ELR (cell line): ENCODE results near the gene GPR34.
"Not testable (repeated sequence)": the region's sequence is repeated elsewhere in the genome, so short reads cannot be mapped to it uniquely, and the experiment has no call there.

ENCODE experiments used
- DNase-seq: peaks from one replicate; pipeline ENCODE4 v3.0.0-alpha.2; 2015; ENCODE audit warnings: low read depth

The GPR34 gene, protein sequence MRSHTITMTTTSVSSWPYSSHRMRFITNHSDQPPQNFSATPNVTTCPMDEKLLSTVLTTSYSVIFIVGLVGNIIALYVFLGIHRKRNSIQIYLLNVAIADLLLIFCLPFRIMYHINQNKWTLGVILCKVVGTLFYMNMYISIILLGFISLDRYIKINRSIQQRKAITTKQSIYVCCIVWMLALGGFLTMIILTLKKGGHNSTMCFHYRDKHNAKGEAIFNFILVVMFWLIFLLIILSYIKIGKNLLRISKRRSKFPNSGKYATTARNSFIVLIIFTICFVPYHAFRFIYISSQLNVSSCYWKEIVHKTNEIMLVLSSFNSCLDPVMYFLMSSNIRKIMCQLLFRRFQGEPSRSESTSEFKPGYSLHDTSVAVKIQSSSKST

DNA sequence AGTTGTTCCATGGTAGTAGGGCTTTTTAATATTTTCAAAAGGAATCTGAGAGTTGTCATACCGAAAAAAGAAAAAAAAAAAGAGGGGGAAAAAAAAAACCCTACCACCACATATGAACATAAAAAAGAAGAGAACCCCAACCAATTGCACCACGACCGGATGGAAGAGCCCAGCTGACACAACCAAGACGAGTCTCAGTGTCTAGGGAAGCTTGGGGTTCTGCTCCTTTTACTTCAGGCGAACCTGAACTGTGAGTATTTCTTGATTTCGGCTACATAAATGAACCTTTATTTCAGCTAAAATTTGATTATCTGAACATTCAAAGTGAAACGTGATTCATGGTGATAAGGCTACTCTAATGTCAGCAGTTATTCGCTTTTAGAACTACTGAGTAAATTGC is at the start of gene GPR34:
TSS of gene GPR34 (plus strand) at position 139 of the 400 bp plus-strand sequence. CDS start 6,661 bp downstream, outside the sequence.
- DNase-seq, result no peak

DNA sequence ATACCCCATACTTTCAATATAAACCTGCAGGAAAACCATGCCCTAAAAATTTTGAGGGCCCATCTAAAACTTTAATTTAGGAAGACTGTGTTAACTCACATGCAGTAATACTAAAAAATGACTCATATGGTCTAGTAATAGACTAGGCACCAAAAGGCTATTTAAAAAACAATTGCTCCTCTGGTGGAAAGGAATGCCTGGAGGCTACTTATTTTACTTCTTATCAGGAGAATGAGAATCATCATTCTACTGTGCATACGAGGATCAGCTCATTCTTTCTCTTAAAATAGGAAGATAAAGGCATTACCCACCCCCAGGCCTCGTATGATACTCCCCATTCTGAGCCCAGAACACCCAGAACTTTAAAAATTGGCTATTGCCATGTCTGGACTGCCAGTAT is 42.6 kb upstream of the GPR34 start:
- DNase-seq, result not testable (repeated sequence)

DNA sequence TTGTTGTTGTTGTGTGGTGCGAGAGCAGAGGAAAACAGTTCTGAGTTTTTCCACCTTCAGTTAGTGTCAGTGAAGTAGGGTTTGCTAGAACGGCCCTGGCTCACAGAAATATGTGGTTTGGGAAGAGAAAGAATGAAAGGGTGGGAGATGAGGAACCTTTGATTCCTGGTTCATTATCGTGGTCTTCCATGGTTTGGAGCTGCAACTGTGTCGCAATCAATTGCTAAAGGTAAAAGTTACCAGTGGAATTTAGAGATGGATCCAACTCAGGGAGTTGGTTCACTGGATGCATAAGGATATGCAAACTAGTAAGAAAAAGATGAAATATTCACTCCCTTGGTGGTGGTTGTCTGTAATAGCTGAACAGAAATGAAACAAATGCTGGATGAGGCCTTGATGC is 35.6 kb upstream of the GPR34 start:
- DNase-seq, result no peak

DNA sequence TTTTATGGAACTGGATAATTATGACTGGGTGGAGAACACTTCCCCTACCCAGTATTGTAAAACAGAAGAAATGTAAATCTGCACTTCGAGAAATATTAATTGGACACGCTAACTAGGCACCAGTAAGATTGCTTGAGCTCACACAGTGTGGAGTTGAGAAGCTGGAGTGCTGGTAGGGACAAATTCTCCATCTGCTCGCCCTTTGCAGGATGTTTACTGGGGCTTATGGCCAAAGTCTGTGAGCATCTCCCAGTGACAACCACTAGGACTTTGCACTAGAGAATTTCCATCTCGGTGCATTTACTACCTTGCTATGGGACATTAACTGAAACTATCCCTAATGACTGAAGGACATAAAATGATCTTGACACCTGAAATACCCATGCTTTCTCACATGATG is 33.7 kb upstream of the GPR34 start:
- no peak for DNase-seq

DNA sequence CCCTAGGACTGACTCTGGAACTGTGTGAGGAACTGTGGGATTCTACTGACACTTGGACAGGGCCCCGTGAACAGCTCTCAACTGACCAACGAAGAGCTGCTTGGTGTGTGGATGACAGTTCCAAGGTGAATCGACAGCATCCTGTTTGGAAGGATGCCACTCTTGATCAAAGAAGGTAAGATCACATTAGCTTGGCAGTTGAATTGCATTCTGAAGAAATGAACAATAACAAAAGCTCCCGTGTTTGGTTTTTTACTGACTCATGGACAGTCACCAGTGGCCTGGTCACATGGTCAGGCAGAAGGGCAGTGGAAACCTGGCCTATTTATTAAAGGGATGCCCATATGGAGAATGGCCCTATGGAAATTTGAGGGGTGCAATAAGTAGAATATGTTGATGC is 33.1 kb upstream of the GPR34 start:
- DNase-seq, result peak; percentile 65

DNA sequence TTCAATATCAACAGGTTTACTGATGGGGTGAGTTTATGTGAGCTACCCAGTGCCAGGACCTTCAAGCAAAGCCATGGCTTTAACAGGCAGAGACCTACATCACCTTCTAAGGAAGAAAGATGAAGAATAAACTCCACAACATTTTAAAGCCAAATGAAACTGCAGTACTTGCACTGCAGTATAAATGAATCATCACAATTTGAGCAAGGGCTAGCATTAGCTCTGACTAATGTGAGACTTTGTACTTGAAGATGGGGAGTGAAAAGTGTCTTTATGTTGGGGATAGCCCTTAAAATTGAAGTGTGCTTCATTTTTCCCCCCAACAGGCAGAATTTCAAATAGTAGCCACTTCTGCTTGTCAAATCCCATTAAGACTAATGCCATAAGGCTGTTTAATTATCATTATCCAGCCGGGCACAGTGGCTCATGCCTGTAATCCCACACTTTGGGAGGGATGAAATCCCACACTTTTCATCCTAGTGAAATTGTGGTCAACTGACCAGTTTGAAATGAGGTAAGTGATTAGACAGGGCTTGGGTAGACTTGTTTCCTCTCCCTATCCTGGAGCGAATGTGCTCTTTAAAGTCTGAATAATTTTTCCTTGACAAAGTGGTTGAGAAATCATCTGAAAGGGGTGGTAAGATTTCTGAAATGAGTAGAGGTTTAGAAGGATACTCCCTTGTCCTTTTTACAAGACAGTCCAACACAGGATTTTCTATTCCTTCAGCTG is 27.2 kb upstream of the GPR34 start:
- DNase-seq, result peak; percentile 30

DNA sequence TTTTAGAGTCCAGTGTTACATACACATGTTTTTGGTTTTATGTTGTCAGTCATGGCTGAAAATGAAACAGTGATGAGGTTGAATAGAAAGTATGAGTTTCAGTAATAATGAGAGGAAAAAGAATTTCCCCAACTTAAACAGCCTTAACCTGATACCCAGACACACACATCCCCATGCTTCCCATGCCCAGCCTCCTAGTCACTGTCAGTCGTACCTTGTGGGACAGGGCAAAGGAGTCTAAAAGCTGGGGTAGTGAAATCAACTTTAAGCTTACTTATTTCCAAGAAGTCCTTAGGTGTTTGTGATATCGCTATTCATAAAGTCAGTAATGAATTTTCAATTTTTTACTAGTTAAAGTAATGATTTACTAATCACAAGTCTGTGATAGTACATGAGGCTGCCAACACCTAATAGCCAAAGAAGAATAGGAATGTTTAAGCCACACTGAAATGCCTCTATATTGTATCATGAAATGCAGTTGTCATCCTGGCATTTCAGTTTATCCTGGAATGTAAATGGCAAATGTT is 24.3 kb upstream of the GPR34 start:
- DNase-seq, result no peak

DNA sequence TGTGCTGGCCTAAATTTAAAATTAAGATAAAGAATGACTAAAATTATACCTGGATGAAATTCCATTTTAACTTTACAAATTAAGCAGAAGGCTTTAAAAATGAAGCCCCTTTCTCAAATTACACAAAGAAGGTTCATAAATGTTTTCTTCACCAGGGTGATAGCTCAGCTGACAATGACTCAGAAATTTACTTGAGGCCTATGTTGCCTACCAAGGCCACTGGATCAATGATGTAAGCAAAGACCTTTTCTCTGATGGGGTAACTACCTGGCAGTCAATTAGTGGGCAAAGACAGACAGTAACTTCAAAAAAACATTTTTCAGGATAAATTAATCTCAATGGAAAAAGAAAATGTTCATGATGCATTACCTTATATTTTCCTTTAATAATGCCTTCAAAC is 23.9 kb upstream of the GPR34 start:
- DNase-seq, result no peak

DNA sequence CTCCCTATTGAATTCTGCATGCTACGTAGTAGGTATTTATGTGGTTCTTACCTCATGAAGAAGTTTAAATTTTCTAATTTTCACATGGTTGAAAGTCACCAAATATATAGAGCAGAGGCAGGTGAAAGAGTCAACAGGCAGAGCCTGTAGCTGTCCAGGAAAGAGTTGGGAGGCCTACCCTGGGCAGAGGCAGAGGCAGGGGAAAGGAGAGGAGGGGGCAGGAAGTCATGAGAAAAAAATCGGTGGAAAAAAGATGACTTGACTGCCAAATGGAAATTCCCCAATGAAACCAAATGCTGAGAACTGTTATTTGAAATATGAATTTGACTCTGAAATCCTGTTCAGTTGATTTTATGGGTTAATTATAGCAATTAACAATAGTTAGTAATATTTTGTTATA is 23.1 kb upstream of the GPR34 start:
- no peak for DNase-seq

DNA sequence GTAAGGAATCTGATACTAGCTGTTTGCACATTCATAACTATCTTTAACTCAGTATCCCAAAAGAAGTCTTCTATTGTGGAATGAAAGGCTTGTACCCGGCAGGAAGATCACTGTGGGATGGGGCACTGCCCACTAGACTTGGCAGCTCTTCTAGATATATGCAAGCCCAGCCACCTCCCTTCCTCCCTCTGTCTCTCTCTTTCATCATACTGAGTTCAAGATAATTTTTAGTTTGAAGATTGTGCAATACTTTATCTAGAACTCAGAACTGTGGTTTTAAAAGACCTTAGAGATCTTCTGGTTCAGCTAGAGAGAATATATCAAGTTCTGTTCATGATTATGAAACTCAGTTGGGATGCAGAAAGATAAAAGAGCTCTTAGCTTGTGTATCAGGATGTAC is 22.5 kb upstream of the GPR34 start:
- no peak for DNase-seq

DNA sequence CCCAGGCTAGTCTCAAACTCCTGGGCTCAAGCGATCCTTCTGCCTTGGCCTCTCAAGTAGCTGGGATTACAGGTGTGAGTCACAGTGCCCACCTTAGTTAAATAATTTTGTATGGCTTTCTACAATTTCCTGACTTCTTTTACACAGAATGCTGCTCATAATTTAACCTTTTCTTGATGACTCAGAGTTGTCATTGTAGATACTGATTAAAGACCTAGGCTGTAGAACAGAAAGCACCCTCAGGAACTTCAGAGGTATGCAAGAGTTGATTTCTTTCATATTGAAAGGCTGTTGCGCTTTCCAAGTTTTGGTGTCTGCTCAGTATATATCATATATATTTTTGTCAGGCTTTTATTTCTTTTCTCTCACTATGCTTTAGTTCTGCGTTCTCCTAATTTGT is 21.1 kb upstream of the GPR34 start:
- peak; percentile 1 for DNase-seq

DNA sequence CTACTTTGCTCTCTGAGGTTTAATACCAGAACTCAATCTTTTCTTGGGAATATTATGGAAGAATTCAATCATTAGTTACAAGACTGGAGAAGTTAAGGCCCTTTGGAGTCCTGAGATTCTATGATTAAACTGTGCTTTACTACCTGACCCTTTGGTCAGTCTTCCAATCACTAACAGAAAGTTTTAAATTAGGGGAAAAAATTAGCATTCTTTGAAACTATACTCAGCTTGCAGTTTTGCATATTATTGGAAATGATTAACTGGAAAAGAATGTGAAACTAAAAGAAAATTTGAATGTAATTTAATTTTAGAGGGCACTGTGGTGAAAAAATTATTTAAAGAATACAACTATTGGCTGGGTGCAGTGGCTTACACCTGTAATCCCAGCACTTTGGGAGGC is 18.7 kb upstream of the GPR34 start:
- peak; percentile 19 for DNase-seq

DNA sequence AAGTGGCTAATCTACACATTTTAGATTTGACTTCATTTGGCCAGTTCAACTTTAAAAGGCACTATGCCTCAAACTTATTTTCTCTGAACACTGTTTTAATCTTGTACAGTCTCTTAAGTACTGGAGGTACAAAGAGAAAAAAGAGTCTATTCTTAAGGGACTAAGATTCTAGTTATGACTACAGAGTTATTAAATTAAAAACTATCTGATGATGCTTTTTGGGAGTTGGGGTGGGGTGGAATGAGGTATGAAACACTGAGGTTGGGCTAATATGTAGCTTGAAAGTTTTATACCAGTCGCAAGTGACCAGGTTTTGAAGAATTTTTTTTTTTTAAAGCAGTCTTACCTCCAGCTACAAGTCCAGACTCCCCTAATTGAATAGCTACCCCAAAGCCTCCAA is 17.7 kb upstream of the GPR34 start:
- no peak for DNase-seq

DNA sequence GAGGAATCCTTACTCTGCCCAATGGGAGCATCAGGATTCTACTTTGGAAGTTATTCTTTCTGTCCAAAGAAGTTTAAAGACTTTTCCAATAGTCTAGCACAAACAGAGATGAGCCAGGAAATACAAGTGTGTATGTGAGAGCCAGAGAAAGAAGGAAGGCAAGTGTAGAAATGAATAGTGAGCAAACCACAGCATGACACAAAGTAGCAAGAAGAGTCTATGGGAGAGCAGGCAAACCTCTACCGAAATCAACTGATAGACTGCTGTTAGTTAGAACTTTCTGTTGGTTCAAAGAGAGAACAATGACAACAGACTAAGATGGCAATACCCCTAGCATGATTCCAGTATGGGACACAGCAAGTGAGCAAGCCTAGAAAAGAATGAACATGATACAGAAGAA is 16.1 kb upstream of the GPR34 start:
- no peak for DNase-seq

DNA sequence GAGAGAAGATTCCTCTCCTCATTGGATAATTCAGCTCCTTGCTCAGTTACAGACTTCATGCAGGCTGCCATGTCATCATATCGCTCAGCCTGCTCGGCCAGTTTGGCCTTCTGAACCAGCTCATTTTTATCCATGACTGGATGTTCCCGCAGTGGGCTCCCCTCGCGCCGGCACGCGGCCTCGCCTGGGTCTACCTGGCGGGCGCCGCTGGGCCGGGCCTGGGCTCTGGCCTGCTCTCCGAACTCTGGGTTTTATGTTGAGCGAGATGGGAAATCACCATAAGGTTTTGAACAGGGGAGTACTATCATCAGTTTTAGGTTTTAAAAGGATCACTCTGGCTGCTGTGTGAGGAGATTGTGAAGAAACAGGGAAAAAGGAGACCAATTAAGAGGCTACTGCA is 12.4 kb upstream of the GPR34 start:
- not testable (repeated sequence) for DNase-seq

DNA sequence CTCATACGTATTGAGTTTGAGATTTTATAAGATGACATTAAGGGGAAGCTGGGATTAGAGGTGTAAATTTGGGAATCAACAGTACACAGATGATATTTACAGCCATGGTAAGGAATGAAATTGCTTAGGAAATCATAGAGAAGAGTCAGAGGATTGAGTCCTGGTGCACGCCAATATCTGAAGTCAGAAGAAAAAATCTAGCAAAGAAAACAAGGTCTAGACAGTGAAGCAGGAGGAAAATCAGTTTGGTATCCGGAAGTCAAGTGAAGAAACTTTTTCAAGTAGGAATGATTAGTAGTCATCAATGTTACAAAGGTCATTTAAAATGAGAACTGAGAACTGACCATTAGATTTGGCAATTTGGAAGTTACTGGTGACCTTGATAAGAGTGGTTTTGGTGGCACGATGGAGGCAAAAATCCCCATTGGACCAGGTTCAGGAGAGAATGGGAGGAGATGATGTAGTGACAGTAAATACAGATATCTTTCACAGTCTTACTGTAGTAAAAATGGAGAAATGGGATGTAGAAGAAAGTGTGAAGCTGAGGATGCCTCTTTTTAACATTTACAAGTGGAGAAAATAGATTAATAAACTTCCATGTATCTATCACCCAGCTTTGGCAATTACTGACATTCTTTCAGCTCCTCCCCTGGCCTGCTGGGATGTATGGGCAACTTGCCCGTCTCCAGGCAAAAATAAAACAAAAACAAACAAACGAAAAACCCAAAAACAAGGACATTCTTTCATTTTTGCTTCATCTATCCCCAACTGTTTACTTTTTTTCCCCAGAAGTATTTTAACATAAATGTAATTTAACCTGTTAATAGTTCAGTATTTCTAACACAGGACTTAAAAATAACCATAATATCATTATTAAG is 11.4 kb upstream of the GPR34 start:
- DNase-seq, result no peak

DNA sequence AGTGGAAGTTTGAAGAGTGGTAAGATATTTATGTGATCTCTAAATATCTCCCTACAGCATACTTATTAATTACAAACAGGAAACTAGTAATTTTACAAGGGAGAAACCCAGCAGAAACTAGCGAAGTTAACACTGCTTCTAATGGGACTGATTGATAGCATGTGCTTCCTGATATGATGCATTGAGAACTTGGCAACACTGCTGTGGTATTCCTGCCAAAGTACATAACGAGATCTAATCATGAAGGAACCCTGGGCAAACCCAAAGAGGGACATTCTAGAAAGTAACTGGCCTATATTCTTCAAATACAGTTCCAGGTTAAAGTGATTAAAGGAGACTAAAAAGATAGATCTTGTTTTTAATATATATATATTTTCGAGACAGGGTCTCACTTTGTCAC is 4.6 kb upstream of the GPR34 start:
- DNase-seq, result no peak

DNA sequence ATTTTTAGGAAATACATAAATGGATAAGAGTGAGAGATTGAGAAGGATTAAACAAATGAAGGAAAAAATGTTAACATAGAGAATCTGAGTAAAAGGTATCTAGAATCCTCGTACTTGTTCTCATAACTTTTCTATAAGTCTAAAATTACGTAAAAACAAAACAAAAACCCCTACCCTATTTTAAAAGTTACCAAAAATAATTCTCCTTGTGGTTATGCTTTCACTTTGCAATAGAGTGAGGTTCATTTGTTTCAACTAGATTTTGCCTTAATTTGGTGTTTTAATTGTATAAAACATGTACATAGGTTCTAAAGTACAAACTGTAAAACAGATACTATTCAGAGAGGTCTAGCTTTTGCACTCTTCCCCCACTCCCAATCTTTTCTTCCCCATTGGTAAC is 3.8 kb upstream of the GPR34 start:
- DNase-seq, result no peak

DNA sequence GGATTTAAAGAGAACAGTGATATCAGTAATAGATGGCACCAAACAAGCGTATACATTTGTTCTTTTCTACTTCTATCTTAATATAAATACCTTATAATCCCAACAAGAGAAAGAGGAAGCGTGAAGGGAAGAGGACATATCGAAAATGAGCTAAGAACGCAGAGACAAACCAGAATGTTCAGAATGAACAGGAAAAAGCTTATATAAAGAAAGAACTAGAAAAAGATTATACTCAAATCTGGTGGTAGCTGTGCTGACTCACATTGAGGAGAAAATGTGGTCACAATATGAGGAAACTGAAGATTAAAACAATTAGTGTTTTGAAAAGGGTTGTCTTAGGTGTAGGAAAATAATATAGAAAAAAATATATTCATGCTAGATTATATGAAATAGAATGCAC is 2.0 kb upstream of the GPR34 start:
- no peak for DNase-seq

DNA sequence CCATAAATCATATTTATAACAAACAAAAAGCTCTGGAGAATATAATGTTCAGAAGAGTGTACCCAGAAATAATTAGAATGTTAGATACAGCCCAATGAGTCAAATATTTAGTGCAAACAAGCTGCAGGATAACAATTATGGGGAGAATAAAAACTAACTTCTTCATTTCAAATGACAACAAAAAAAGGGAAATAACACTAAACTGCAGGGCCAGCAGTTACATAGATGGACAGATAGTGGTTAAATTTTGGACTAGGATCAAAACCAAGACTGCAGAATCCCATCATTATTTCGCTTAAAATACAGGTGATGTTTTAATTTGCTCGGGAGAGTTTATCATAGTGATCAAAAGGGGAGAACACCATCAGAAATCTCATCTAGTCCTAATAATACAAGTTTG is 617 bp upstream of the GPR34 start:
- no peak for DNase-seq

DNA sequence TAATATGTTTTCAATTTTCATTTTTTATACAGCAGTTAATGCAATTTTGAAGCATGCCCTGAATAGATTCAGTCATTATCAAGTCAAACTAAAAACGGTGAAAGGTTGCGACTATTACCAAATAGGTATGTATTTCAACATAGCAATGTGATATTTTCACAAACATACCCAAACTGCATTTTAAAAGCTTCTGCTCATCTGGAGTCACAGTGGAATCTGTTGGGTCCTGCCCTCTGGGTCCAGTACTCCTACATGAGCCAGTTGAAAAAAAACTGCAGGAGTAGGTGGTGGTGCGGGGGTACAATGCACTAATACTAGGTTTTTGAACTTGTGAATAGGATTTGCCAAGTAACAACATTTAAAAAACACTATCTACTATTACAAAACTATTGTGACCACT is 938 bp downstream of the GPR34 start:
- DNase-seq, result no peak

DNA sequence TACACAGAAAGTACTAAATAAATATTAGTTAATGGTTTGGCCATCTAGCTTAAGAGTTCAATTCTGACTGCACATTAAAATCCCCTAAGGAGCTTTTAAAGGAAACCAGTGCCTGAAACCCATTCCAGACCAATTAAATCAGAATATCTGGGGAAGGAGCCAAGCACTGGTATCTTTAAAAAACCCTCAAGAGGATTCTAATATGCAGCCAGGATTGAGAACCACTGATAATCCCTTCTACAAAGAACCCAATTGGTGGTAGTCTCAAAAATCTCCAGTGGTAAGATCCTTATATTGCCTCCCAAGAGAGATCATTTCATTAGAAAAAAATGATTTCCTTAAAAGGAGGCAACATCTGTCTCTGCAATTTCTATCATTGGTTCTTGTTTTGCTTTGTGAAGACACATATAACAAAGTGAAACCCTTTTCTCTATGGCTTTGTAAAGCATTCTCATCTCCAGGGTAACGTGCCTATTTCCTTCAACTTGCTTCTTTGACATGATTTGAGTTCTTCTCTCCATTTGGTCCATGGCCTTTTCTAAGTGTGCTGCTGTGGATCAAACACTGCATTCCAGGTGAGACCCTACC is 3.5 kb downstream of the GPR34 start:
- DNase-seq, result no peak
